ENCODE results near the gene CCDC61.

CCDC61 gene

DNA sequence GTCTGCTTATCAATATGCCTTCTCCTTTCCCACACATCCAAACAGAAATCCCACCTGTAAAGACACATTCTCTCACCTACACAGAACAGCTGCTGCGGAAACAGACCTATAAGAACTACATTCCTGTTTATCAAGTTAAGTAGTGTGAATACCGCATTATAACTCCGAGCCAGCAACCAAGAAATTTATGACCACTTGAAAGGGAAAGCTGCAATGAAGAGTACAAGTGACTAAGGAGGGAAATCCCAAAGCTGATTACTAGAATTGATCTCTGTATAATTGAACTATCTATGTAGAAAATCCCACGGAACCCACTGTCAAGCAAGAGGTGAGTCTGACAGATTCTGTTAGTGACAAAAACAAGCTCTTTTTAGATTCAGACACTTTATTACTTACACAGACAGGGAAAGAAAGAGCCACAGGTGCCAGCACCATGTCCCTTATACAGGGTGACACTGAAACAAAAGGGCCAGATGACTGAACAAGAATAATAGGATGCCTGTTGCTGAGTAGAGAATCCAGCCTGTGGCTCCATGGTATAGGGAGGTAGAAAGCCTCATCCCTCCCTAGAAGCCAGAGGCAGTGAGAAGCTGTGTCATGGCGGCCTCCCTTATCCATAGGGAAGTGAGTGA lies 47.1 kb downstream of the CCDC61 start:
- no peak for DNase-seq

DNA sequence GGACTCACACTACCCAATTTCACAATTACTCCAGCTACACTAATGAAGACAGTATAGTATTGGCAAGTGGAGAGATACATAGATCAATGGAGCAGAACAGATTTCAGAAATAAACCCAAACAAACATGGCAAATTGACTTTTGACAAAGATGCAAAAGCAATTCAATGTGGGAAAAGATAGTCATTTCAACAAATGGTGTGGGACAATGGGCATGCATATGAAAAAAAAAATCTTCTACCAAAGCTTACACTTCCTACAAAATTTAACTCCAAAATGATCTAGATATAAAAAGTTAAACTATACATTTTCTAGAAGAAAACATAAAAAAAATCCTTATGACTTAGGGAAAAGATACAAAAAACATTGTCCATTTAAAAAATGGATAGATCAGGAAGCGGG lies 48.3 kb downstream of the CCDC61 start:
- DNase-seq, result no peak

DNA sequence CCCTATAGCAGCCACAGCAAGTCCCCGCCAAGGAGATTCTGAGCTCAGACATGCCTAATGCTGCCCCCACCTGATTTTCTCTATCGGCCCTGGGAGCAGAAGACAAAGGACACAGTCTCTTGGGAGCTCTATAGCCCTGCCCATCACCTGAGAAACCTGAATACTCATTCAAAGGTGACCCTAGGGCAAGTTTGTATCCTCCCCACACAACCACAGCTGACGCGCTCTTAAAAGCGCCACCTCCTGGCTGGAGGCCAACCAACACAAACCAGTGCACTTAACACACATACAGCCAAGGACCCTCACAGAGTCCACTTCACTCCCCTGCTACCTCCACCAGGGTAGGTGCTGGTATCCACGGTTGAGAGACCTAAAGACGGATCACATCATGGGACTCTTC lies 54.3 kb downstream of the CCDC61 start:
- peak; percentile 80 for DNase-seq

DNA sequence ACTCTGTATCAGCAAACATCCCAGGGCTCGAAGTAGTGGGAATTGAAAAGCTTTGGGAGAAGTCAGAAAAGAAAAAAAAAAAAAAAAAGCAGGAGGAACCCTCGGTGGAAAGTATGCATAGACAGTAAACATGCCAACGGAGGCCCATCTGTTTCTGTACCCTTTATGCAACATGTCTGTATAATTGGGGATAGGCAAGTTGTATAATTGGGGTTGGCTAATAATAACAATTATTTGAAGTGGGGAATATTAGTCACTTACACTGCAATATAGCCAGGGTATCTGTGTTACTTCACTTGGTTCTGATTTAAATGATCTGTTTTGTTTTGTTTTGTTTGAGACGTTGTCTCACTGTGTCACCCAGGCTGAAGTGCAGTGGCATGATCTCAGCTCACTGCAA lies 57.6 kb downstream of the CCDC61 start:
- DNase-seq, result no peak

DNA sequence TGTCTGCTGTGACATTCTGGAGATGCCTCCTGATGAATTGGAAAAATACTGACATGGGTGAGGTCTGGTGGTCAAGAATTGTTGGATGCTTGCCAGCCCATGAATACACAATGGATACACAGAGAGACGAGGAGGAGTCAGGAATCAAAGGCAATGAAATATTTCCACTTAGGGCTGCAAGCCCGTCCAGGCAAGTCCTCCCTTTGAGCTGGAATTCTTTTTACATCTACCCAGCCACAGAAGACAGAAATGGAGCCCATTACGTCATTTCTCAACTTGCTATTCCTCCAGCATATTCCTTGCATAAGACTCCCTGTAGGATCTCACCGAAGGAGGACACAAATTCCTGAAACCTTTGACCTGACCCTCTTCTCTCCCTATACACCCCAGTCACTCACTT lies 61.3 kb downstream of the CCDC61 start:
- peak; percentile 16 for DNase-seq

DNA sequence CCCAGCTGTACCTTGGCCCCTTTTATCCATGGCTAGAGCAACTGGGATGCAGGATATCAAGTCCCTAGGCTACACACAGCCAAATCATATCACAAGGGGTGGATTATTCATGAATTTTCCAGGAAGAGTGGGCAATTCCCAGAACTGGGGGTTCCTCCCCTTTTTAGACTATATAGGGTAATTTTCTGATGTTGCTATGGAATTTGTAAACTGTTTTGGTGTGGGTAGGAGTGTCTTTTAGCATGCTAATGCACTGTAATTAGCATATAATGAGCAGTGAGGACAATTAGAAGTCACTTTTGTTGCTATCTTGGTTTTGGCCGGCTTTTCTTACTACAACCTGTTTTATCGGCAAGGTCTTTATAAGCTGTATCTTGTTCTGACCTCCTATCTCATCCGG lies 63.5 kb downstream of the CCDC61 start:
- DNase-seq, result no peak

DNA sequence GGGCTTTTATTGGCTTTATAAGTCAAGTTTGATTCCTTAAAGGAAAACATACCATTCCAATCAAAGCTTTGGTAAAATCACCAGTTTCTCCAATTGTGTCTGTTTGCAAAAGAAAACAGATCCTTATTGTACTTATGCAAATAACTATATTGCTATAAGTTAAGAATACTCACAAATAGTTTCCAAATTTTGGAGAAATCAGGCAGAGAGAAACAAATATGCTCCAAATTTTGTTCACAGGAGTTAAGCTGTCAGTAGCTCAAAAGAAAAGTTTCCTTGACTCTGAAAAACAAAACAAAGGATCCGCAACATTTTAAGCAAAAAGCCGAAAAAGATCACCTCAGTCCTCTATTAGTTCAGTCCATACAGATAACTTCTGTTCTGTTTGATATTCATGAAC lies 64.7 kb downstream of the CCDC61 start:
- no peak for DNase-seq

DNA sequence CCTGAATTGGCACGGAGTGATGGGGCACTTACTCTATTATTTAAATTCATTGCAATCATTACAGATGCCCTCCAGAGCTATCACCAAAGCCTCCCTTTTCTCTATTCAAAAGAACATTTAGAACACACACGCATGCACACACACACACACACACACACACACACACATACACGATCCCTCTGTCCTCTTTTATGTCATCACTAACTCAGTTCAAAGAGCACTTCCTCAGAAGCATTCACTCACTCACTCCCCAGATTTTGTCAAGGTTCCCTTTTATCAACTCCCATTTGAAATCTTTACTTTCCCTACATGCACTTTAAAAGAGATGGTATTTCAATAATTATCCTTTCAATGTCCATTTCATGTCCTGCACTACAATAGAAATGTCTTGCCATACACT lies 67.9 kb downstream of the CCDC61 start:
- no peak for DNase-seq

DNA sequence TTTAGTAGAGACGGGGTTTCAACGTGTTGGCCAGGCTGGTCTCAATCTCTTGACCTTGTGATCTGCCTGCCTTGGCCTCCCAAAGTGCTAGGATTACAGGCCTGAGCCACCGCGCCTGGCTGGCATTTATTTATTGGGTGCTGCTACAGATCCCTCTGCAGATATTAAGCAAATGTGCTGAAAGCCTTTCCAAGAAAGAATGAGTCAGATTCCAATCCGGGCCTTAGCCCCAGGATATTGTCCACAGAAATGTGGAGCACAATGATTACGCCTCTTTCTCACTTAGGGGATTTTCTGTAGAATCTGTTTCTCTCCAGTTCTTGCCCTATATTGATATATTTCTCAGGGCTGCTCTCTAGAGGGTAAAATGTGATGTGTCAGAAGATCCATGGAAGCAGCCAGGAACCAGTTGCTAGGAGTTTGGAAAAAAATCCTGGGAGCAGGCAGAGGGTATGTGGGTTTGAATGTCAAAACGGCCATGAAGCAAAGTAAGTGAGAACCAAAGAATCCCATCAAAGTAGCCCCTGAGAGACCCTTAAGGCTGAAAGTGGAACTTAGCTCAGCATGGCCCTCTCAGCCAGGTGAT lies 70.3 kb downstream of the CCDC61 start:
- DNase-seq, result no peak

DNA sequence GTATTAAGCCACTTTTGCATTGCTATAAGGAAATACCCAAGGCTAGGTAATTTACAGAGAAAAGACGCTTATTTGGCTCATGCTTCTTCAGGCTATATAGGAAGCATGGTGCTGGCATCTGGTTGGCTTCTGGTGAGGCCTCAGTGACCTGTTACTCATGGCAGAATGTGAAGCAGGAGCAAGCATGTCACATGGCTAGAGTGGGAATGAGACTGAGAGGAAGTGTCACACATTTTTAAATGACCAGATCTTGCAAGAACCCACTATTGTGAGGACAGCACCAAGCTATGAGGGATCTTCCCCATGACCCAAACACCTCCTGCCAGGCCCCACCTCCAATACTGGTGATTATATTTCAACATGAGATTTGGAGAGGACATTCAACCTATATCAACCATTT lies 71.2 kb downstream of the CCDC61 start:
- no peak for DNase-seq

DNA sequence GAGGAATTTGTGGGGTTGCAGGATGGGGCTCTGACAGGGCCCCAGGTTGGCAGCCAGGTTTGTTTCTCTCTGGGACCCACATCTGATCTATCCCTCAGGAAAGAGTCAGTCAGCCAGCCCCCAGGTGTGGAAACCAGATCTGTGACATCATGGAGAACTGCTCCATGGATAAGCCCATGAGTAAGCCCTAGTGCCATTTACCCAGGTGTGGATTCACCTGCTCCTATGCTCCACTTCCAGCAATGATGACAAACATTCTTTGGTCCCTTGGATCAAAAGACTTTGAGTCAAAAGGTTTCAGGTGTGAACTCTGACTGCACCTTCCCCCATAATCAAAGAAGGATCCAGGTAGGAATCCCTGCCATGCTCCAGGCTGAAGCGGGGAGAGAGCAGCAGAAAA lies 72.4 kb downstream of the CCDC61 start:
- DNase-seq, result no peak
